CD14-positive monocyte (primary cell): ENCODE measurements around the gene DLG1. TPM values are rescaled to one million over a fixed set of nuclear protein-coding genes. Genes with fewer than 3 reads are reported as not detected.
"Not testable (repeated sequence)": the region's sequence is repeated elsewhere in the genome, so short reads cannot be mapped to it uniquely, and the experiment has no call there.

ENCODE experiments used
- DNase-seq, 3 donors: peaks; one replicate each; pipeline ENCODE4 v3.0.0-alpha.2; 2011 to 2022
- H2AFZ ChIP-seq: 2 replicates; pipeline ENCODE4 v1.6.0; 2012; ENCODE audit warnings: mild to moderate bottlenecking, low read depth, low read length, inconsistent platforms; ENCODE audit not compliant: insufficient read depth, poor library complexity, severe bottlenecking
- H3K27ac ChIP-seq, 2 donors: 1 replicate in 1 of 2; 2 replicates in 1 of 2; pipeline ENCODE4 v1.5.1; 2012 to 2013; ENCODE audit warnings: low read length in 2 of 2, control low read depth in 1 of 2, inconsistent platforms in 1 of 2, low read depth in 1 of 2, mild to moderate bottlenecking in 1 of 2
- H3K27me3 ChIP-seq, 2 donors: one replicate each; pipeline versions ENCODE4 v1.6.0 to v1.6.1; 2011 to 2013; ENCODE audit warnings: low read length in 2 of 2; ENCODE audit not compliant: control insufficient read depth in 2 of 2, insufficient read depth in 2 of 2
- H3K36me3 ChIP-seq, 2 donors: replicated peaks in 1 of 2; 1 replicate in 1 of 2; 2 replicates in 1 of 2; pipeline versions ENCODE4 v1.5.1 to v1.6.1; 2012 to 2013; ENCODE audit warnings: low read length in 2 of 2, control low read depth in 1 of 2, inconsistent platforms in 1 of 2, mild to moderate bottlenecking in 1 of 2; ENCODE audit not compliant: insufficient read depth in 2 of 2, control insufficient read depth in 1 of 2
- H3K4me1 ChIP-seq, 2 donors: 1 replicate in 1 of 2; 2 replicates in 1 of 2; pipeline versions ENCODE4 v1.5.1 to v1.6.1; 2012 to 2013; ENCODE audit warnings: low read length in 2 of 2, control low read depth in 1 of 2, inconsistent platforms in 1 of 2, mild to moderate bottlenecking in 1 of 2, moderate library complexity in 1 of 2; ENCODE audit not compliant: insufficient read depth in 2 of 2, control insufficient read depth in 1 of 2
- H3K4me2 ChIP-seq: replicated peaks from 2 replicates; pipeline ENCODE3; 2012; ENCODE audit warnings: low read length, moderate library complexity, mild to moderate bottlenecking; ENCODE audit not compliant: poor library complexity, severe bottlenecking; ENCODE audit errors: extremely low read depth
- H3K4me3 ChIP-seq, 3 experiments: fragments of 200-600 bp in 1 of 3; sonication (generic) in 1 of 3; replicated peaks in 1 of 3; 1 replicate in 2 of 3; 2 replicates in 1 of 3; pipeline ENCODE4 v1.5.1; 2011 to 2013; ENCODE audit warnings: low read length in 3 of 3, mild to moderate bottlenecking in 3 of 3, control low read depth in 2 of 3, low read depth in 2 of 3, inconsistent platforms in 1 of 3, moderate library complexity in 1 of 3
- H3K79me2 ChIP-seq: 2 replicates; pipeline ENCODE4 v1.6.0; 2012; ENCODE audit warnings: mild to moderate bottlenecking, control low read depth, inconsistent platforms, low read length, moderate library complexity; ENCODE audit not compliant: insufficient read depth
- H3K9ac ChIP-seq: 2 replicates; pipeline ENCODE4 v1.6.0; 2017; ENCODE audit warnings: low read length, mild to moderate bottlenecking; ENCODE audit not compliant: insufficient read depth, poor library complexity, severe bottlenecking
- H3K9me3 ChIP-seq, 2 donors: replicated peaks in 1 of 2; 1 replicate in 1 of 2; 2 replicates in 1 of 2; pipeline versions ENCODE4 v1.5.1 to v1.6.1; 2012 to 2013; ENCODE audit warnings: low read length in 2 of 2, control low read depth in 1 of 2; ENCODE audit not compliant: control insufficient read depth in 1 of 2, insufficient read depth in 1 of 2
- H4K20me1 ChIP-seq: 2 replicates; pipeline ENCODE4 v1.6.0; 2012; ENCODE audit warnings: mild to moderate bottlenecking, low read length, control low read depth, moderate library complexity; ENCODE audit not compliant: insufficient read depth
- H3K27ac Mint-ChIP-seq, 7 donors: one replicate each; pipeline ENCODE4 v1.8.0; 2020; ENCODE audit warnings: mild to moderate bottlenecking in 7 of 7, mixed read lengths in 7 of 7, moderate library complexity in 6 of 7, inconsistent platforms in 2 of 7
- H3K27me3 Mint-ChIP-seq, 3 donors: one replicate each; pipeline ENCODE4 v1.8.0; 2021 to 2022; ENCODE audit warnings: low read depth in 3 of 3, mild to moderate bottlenecking in 3 of 3, mixed read lengths in 3 of 3, moderate library complexity in 3 of 3, inconsistent platforms in 1 of 3
- H3K36me3 Mint-ChIP-seq, 2 donors: one replicate each; pipeline ENCODE4 v1.8.0; 2020; ENCODE audit warnings: mixed read lengths in 2 of 2, inconsistent platforms in 1 of 2, mild to moderate bottlenecking in 1 of 2
- H3K4me1 Mint-ChIP-seq: one replicate; pipeline ENCODE4 v1.8.0; 2020; ENCODE audit warnings: mild to moderate bottlenecking, mixed read lengths
- H3K4me3 Mint-ChIP-seq, 2 donors: one replicate each; pipeline ENCODE4 v1.8.0; 2020; ENCODE audit warnings: mild to moderate bottlenecking in 2 of 2, mixed read lengths in 2 of 2, moderate library complexity in 1 of 2
- H3K9me3 Mint-ChIP-seq, 7 donors: one replicate each; pipeline ENCODE4 v1.8.0; 2020 to 2022; ENCODE audit warnings: mixed read lengths in 7 of 7, mild to moderate bottlenecking in 6 of 7, moderate library complexity in 6 of 7, inconsistent platforms in 2 of 7
- WGBS: methylation state at CpG from one replicate; pipeline ENCODE4 v1.1.5; 2013; ENCODE audit warnings: missing lambda C conversion rate; ENCODE audit not compliant: insufficient coverage; 5-methylcytosine and 5-hydroxymethylcytosine counted together
- intact Hi-C, 2 donors: fragments of 100-400 bp; cut with micrococcal nuclease; formaldehyde crosslinking; loops; one replicate each; pipeline versions ENCODE4 v1.15.0 to v1.15.1; 2023
- polyA plus RNA-seq, 3 donors: library from polyadenylated mRNA; depleted of rRNA in 1 of 3; unstranded in 2 of 3; stranded (reverse) in 1 of 3; fragments of 300-500 nt in 2 of 3; fragments of >200 nt in 1 of 3; fragmentation: Illumina TruSeq in 2 of 3; gene quantifications; 1 replicate in 2 of 3; 2 replicates in 1 of 3; pipeline ENCODE4 v1.2.3, GENCODE V29; 2012 to 2021
- TF ChIP-seq, protein P1 (sequence below): fragments of 200-600 bp; IDR thresholded peaks from one replicate; pipeline ENCODE4 v1.8.0; 2022; ENCODE audit warnings: antibody characterized with exemption, mild to moderate bottlenecking

Gene DLG1
- polyA plus RNA-seq, 3 donors: 6.5 to 21.9 (median 10.2) TPM

DNA sequence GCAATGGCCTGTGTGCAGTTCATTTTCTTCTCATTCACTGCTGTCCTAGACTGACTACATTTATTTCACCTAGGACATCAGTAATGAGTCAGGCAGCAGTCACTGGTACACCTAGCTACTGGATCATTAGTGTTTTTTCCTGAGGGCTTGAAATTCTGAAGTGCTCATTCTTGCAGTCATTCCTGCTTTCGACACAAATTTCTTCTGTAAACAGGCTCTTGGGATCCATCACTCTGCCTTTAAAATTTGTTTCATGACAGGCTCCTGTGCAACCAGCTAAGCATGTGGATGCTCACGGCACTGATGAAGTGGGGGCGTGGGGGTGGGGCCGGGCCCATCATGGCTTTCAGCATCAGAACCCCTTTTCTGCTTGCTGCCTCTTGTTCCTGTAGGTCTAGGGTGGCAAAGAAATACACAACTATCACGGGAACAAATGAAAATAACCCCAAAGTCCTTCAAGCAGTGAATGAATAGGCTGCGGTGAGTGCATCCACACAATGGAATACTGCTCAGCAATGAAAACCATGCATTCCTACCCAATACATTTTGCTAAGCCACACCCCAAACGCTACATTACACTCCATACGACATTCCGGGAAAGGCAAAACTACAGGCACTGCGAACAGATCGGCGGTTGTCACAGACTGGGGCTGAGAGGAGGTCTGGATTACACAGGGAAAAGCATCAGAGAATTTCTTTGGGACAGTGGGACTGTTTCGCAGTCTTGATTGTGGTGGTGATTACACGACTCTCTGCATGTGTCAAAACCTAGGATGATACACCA lies 259.5 kb downstream of the DLG1 start:
- 85% methylated on average over 6 of the region's 14 CpGs for WGBS
- peak overlapping the region in 1 of 7 donors; percentile 51 for H3K27ac Mint-ChIP-seq

DNA sequence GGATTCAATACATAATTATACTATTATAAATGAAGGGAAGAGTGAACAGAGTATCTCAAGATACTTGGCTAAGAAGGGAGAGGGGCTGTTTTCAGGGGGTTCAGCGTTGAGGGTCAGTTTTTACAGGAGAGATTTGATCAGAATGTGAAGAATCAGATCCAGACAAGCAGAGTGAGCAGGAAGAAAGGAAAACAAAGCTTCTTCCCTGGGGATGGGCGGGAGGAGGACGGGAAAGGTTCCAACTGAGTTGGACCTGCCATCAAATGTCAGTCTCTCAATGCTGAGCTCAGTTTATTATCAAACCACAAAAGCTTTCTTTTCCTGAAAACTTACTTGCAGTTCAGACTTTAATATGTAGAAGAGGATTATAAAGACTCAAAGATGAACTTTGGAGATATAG lies 262.8 kb downstream of the DLG1 start:
- Histone ChIP-seq H3K4me3 (no peak overlapping the region), H3K4me2 (no peak overlapping the region), H3K79me2 (no peaks in the 10 kb centered on the region), H3K9ac (no peak overlapping the region), H3K27me3 (peaks cover 9 to 19% of the 10 kb centered on the region in 2 donors), H2AFZ (no peak overlapping the region), H3K36me3 (no peaks in the 10 kb centered on the region), H3K27ac (no peak overlapping the region), H3K4me1 (peaks cover 16 to 18% of the 10 kb centered on the region in 2 donors), H3K9me3 (no peaks in the 10 kb centered on the region), H4K20me1 (no peaks in the 10 kb centered on the region)
- Mint-ChIP-seq H3K4me3 (peak overlapping the region in 1 of 2 donors; percentile 61), H3K27ac (no peak overlapping the region), H3K9me3 (peaks cover 2 to 10% (median 2%) of the 10 kb centered on the region in 7 donors), H3K36me3 (peaks cover 0 to 6% of the 10 kb centered on the region in 2 donors), H3K4me1 (peaks cover 17% of the 10 kb centered on the region), H3K27me3 (peaks cover 23 to 30% (median 24%) of the 10 kb centered on the region in 3 donors)
- TF ChIP-seq, protein P1, sequence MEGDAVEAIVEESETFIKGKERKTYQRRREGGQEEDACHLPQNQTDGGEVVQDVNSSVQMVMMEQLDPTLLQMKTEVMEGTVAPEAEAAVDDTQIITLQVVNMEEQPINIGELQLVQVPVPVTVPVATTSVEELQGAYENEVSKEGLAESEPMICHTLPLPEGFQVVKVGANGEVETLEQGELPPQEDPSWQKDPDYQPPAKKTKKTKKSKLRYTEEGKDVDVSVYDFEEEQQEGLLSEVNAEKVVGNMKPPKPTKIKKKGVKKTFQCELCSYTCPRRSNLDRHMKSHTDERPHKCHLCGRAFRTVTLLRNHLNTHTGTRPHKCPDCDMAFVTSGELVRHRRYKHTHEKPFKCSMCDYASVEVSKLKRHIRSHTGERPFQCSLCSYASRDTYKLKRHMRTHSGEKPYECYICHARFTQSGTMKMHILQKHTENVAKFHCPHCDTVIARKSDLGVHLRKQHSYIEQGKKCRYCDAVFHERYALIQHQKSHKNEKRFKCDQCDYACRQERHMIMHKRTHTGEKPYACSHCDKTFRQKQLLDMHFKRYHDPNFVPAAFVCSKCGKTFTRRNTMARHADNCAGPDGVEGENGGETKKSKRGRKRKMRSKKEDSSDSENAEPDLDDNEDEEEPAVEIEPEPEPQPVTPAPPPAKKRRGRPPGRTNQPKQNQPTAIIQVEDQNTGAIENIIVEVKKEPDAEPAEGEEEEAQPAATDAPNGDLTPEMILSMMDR: no peak
- intact Hi-C loops: no loop called here
- no peak for DNase-seq
- WGBS: 100% methylated on average over 1 of the region's 3 CpGs

More for the DNA sequence above, 259.5 kb downstream of the DLG1 start:
- H3K9me3 Mint-ChIP-seq: peaks cover 1 to 10% (median 2%) of the 10 kb centered on the region in 7 donors
- Histone ChIP-seq H3K27me3 (peaks cover 9 to 19% of the 10 kb centered on the region in 2 donors), H4K20me1 (no peaks in the 10 kb centered on the region), H3K4me2 (no peak overlapping the region), H3K4me1 (no peaks in the 10 kb centered on the region), H3K9me3 (no peaks in the 10 kb centered on the region), H3K27ac (no peak overlapping the region), H3K79me2 (no peaks in the 10 kb centered on the region), H3K36me3 (peaks cover 2 to 10% of the 10 kb centered on the region in 2 donors), H2AFZ (no peak overlapping the region), H3K4me3 (no peak overlapping the region), H3K9ac (no peak overlapping the region)
- intact Hi-C loops: no loop called here
- H3K4me1 Mint-ChIP-seq: no peaks in the 10 kb centered on the region
- peaks cover 8 to 19% of the 10 kb centered on the region in 2 donors for H3K36me3 Mint-ChIP-seq
- H3K4me3 Mint-ChIP-seq: no peak overlapping the region
- TF ChIP-seq, protein P1: no peak
- no peak for DNase-seq
- peaks cover 23 to 29% (median 26%) of the 10 kb centered on the region in 3 donors for H3K27me3 Mint-ChIP-seq

DNA sequence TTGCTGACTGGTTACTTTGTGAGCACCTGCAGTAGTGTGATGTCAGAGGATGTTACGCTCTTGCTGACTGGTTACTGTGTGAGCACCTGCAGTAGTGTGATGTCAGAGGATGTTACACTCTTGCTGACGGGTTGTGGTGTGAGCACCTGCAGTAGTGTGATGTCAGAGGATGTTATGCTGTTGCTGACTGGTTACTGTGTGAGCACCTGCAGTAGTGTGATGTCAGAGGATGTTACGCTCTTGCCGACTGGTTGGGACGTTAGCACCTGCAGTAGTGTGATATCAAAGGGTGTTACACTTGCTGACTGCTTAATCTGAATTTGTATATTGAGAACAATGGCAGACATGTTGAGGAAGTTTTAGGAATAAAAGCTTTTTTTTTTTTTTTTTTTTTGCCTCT lies 263.6 kb downstream of the DLG1 start:
- H3K27me3 Mint-ChIP-seq: peaks cover 23 to 34% (median 24%) of the 10 kb centered on the region in 3 donors
- H3K79me2 ChIP-seq, H3K36me3 Mint-ChIP-seq, H3K9ac ChIP-seq, H2AFZ ChIP-seq, H3K27ac ChIP-seq, intact Hi-C loops, H4K20me1 ChIP-seq, H3K4me3 ChIP-seq, H3K27ac Mint-ChIP-seq, H3K9me3 ChIP-seq, DNase-seq, H3K36me3 ChIP-seq, H3K4me2 ChIP-seq: not testable (repeated sequence)
- peak overlapping the region in 1 of 2 donors; percentile 79 for H3K4me3 Mint-ChIP-seq
- H3K27me3 ChIP-seq: peaks cover 9 to 19% of the 10 kb centered on the region in 2 donors
- 84% methylated on average over 5 of the region's 5 CpGs for WGBS
- H3K4me1 Mint-ChIP-seq: peaks cover 22% of the 10 kb centered on the region
- H3K9me3 Mint-ChIP-seq: peaks cover 2 to 10% (median 2%) of the 10 kb centered on the region in 7 donors
- H3K4me1 ChIP-seq: peaks cover 22 to 26% of the 10 kb centered on the region in 2 donors
